HG02571 (cell line): ENCODE data around the gene ZYG11A.

Source experiments
- ATAC-seq: cut with Tn5 transposase; IDR thresholded peaks from one replicate; pipeline ENCODE4 v1.9.1; 2021; ENCODE audit warnings: mild to moderate bottlenecking, moderate library complexity; ENCODE audit not compliant: unreplicated experiment

The ZYG11A gene

DNA sequence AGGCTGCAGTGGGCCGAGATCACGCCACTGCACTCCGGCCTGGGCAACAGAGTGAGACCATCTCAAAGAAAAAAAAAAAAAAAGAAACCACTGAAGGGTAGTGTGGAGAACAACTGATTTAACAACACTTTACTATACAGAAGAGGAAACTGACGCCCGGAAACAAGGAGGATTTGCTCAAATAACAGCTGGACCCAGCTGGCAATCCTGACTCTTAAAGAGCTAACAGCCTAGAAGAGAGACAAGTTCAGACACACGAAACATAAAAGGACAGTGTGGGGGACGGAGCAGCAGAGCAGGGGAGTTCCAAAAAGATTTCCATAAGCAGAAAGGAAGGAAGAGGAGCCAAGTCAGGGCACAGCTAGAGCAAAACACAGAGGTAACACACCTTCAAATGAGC is 74.6 kb downstream of the ZYG11A start:
- ATAC-seq, result no peak

DNA sequence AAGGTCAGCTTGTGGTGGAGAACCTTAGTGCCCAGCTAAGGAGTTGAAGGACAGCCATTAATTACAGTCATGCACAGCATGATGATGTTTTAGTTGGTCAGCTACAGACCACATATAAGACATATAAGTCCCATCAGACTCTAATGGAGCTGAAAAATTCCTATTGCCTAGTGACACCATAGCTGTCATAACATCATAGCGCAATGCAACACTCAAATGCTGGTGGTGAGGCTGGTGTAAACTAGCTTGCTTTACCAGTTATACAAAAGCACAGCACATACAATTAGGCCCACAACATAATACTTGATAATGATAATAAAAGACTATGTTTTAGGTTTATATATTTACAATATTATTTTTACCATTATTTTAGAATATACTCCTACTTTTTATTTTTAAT is 75.0 kb downstream of the ZYG11A start:
- ATAC-seq, result no peak

DNA sequence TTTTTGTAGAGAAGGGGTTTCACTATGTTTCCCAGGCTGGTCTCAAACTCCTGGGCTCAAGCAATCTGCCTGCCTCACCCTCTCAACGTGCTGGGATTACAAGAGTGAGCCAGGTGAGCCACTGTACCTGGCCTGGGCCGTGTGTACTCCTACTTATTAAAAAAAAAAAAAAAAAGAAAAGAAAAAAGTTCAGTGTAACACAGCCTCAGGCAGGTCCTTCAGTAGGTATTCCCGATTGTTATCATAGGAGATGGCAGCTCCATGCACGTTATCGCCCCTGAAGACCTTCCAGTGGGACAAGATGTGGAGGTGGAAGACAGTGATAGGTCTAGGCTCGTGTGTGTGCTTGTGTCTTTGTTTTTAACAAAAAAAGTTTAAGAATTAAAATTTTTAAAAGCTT is 75.6 kb downstream of the ZYG11A start:
- ATAC-seq, result no peak

DNA sequence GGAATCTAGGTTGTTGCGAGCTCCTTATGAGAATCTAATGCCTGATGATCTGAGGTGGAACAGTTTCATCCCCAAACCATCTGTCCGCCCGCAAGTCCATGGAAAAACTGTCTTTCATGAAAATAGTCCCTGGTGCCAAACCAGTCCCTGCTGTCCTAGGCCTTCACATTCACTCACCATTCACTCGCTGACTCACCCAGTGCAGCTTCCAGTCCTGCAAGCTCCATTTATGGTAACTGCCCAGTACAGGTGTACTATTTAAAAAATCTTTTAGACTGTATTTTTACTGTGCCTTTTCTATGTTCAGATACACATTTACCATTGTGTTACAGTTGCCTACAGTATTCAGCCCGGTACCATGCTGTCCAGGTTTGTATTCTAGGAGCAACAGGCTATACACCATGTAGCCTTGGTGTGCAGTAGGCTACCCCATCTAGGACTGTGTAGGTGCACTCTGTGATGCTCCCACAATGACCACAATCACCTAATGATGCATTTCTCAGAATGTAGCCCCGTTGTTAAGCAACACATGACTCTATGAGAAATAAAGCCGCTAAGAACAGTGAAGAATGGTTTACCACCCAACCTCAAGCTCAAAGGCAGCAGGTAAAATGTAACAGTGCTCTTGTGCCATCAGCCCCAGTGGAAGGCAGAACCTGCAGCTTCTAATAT is 76.6 kb downstream of the ZYG11A start:
- ATAC-seq, result no peak

DNA sequence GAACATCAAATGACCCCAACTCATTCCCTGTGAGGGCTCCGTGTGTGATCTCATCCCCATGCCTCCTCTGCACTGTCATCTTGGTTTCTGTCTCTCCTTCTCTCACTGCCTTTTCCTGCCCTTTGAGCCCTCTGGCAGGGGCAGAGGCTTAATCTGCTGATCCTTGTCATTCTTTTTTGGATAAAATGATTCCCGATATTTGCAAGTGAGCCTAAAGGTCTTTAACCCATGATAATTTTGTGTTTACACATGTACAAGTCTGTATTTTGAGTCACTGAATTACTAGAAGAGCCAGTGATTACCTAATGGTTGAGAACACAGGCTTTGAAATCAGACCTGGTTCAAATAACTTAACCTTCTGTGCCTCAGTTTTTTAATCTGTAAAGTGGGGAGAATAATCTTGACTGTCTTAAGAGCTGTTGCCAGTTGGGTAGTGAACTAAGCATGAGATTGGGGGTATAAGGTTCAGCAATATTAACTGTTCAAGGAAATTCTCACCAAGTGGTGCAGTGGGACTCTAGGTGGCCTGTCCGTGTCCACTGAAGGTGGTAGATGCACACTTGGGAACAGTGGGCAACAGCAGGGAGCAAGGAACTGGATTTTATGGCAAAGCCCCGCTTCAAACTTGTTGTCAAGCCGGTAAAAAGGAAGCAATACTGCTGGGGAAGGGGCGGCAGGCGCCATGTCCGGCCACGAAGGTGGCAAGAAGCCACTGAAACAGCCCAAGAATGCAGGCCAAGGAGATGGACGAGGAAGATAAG is 77.3 kb downstream of the ZYG11A start:
- ATAC-seq, result no peak

DNA sequence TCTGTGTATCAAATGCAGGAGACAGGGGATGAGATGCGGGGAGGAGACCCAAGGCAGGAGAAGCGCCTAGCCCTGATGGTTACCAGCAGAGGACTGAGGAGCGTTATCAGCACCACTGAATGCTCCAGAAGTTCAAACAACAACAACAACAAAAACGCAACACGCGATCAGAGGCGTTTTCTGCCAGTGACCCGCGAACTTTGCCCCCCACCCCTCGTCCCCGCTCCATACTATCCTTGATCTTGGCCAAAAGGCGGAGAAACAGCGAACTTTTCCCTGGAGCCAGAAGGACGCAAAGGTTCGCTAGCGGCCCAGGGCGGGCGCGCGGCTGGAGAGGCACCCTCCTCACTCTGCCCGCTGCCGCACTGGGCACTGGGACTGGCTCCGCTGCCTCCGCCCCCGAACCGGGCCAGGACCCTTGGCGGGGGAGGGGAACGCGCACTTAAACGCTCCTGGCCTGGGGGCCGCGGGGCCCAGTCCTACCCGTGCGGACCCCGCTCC is 78.3 kb downstream of the ZYG11A start:
- ATAC-seq, result no peak

DNA sequence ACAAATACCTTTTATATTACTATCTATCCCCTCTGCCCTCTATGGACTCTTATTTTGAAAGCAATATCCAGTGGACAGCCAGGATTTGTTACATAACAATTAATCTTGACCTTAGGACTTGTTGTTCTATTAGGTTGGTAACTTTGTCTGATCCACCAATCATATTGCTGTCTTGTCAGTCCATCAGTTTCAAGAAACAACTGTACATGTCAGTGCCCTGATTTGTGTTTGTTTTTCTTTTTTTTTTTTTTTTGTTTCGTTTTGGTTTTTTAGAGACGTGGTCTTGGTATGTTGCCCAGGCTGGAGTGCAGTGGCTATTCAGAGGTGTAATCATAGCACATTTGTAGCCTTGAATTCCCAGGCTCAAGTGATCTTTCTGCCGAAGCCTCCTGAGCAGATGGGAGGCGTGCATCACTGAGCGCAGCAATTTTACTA is 83.0 kb downstream of the ZYG11A start:
- no peak for ATAC-seq

DNA sequence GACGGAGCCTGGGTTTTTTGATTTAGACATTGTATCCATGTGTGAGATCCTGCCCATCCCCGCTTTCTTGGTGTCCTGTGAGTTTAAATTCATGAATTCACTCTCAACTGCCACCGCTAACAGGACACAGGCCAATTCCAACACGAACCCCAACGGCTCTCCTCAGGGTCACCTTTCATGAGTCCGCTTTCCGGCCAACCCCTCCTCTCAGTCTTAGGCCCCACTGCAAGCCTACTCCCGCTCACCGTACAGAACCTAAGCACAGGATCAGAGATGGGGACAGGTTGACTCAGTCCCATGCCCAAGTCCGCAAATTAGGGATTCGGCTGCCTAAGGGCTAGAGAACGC is 84.3 kb downstream of the ZYG11A start:
- ATAC-seq, result peak; percentile 20

DNA sequence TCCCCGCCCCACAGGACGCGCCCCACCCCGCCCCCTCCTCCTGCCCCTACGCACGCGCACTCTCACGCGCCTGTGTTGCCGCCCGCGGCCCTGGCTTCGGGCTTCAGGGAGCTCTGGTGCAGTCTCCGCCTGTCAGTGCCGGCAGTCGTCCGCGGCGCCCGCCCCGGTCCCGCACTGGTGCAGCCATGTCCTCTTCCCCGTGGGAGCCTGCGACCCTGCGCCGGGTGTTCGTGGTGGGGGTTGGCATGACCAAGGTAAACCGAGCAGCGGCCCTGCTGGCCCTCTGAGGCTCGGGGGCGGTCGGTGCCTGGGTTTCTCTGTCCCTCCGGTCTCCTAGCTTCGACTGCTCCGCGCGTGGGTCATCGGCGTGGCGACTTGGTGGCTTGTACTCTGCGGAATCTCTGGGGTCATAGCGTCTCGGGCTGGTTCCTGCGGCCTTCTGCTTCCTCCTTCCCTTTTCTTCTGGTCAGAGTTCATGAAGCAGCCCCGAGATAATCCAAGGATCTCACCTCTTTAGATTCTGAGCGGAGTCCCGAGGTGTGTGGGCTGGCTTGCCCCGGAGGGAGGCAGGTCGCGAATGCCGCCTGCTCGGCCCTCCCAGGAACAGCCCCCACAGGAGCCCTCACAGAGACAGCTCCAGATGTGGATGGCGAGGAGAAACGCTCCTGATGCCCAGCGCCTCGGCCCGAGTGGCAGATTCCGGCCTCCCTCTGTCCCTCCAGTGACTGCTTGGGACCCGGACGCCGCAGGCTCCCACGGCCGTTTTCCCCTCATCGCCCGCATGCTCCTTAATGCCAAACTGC is 84.9 kb downstream of the ZYG11A start, which contains the start of gene SCP2:
SCP2 (plus strand) TSS at position 65 of the 803 bp plus-strand sequence; CDS start at position 186, 121 bp downstream.
- peak; percentile 74 for ATAC-seq

DNA sequence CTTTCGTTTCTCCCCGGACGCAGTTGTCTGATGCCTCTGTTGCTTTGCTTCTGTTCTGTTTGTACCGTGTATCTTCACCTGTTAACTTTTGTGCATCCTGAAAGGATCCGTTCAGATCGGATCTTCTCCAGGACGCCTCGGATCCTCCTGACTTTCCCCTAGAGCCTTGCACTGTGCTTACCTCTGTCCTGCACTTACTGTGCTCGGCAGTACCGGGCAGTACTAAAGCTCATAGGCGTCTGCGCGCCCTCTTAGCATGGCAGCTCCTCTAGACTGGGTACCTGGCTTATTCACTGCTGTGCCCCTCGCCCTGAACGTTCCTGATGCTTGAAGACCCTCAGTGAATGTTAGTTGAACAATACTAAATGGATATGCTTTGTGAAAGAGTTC is 85.5 kb downstream of the ZYG11A start:
- ATAC-seq, result peak; percentile 20

DNA sequence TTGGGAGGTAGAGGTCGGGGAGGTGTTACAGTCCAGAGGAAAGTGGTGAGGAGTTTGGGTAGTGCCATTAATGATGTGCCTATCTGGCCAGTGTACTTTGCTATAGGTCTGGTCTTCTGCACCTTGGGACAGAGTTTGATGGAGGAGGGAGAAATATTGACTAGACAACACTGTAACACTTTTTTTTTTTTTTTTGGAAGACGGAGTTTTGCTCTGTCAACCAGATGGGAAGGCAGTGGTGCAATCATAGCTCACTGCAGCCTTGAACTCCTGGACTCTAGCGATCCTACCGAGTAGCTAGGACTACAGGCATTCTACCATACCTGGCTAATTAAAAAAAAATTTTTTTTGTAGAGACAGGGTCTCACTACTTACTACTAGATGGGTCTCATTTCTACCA is 86.5 kb downstream of the ZYG11A start:
- ATAC-seq, result no peak

DNA sequence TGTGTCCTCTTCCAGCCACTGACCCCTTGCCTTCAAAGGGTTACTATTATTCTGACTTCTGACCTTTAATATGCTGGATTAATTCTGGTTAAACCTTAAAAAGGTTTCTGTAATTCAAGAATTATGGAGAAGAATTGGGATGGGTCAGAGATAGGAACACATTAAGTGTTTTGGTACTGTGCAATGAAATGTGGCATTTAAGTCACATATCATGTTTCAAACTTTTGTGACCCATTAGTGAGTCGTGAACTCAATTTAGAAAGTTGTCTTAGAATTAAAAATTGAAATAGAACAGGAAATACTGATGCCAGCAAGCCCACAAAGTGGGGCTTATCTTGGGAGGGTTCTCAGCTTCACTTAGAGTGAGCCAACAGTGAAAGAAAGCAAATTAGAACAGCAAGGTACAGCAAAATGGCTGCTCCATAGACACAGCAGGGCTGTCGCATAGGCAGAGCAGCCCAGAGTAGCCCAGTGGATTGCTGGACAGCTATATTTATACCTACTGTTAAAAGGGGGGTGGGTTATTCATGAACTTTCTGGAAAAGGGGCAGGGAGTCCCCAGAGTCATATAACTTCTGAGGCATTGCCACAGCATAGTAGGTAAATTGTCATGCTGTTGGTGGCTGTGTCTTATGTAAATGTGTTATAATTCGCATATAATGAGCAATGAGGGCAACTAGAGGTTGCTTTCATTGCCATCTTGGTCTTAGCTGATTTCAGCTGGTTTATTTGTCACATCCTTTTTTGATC is 95.0 kb downstream of the ZYG11A start:
- ATAC-seq, result no peak

DNA sequence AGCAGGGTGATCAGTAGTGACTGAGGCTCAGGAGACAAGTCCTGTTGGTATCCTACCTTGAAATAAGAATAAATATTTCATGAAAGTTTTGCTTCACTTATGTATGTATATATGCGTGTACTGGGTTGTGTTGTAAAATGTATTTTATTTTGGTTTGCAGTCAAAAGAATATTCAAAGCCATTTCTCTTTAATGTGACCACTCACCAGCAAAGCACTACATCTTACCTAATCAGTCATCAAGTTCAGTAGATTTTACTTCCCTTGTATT is 95.6 kb downstream of the ZYG11A start:
- ATAC-seq, result no peak

DNA sequence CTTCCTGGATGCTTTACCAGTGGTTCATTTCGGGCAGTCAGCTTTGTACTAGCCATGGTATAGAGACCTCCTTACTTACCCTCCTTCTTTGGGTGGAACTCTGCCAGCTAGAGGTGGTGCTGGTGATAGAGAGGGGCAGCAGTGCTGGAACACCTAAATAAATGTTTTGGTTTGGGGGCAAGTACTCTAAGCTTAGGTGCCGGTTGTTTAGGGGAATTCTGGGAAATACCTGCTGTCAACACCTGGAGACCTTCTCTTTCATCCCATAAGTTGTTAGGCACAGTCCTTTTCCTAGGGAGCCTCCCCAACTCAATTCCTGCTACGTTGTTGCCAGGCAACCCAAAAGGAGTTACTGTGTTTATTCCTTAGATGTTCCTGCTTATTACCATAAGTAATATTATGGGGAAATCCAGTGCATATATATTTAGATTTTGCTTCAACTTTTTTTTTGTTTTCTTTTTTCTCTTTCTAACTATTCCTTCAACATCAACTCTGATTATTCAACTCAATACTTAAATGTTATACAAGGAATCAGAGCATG is 101.4 kb downstream of the ZYG11A start:
- ATAC-seq, result no peak

DNA sequence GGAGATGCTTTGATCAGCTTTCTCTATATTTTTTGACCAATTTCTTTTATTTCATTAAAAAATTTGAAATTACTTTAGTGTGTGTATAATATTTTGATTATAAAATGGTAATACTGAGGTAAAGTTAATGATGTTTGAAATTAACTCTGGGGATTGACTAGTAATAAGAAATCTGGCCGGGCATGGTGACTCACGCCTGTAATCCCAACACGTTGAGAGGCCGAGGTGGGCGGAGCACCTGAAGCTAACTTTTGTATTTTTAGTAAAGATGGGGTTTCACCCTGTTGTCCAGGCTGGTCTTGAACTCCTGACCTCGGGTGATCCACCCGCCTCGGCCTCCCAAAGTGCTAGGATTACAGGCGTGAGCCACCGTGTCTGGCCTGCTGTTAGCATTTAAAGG is 102.0 kb downstream of the ZYG11A start:
- ATAC-seq, result no peak
